Activated naive CD8-positive, alpha-beta T cell treated with anti-CD3 and anti-CD28 coated beads for 36 hours (primary cell): ENCODE data around the gene TUBA1C. TPM values are rescaled to one million over a fixed set of nuclear protein-coding genes. Genes with fewer than 3 reads are reported as not detected.

Experiments
- DNase-seq: peaks from one replicate; pipeline ENCODE4 v3.0.0; 2021
- H3K27ac Mint-ChIP-seq: one replicate; pipeline ENCODE4 v1.8.0; 2022; ENCODE audit warnings: mild to moderate bottlenecking, moderate library complexity, mixed read lengths
- H3K27me3 Mint-ChIP-seq: one replicate; pipeline ENCODE4 v1.8.0; 2022; ENCODE audit warnings: mild to moderate bottlenecking, mixed read lengths
- H3K36me3 Mint-ChIP-seq: one replicate; pipeline ENCODE4 v1.8.0; 2021; ENCODE audit warnings: mild to moderate bottlenecking, mixed read lengths
- H3K4me1 Mint-ChIP-seq: one replicate; pipeline ENCODE4 v1.8.0; 2021; ENCODE audit warnings: mixed read lengths
- H3K4me3 Mint-ChIP-seq: one replicate; pipeline ENCODE4 v1.8.0; 2022; ENCODE audit warnings: mild to moderate bottlenecking, moderate library complexity, mixed read lengths
- H3K9me3 Mint-ChIP-seq: one replicate; pipeline ENCODE4 v1.8.0; 2022; ENCODE audit warnings: mixed read lengths
- total RNA-seq, 2 experiments: library from RNA; stranded (reverse); gene quantifications; one replicate each; pipeline ENCODE4 v1.2.3, GENCODE V29; 2021

The TUBA1C gene
- total RNA-seq, 2 experiments from 2014 or later, result 315 to 343 TPM

GRCh38 chr12:49288922-49289555 lies 24.2 kb downstream of the TUBA1C start:
- DNase-seq, result no peak
- H3K36me3 Mint-ChIP-seq, result no peaks in the 10 kb centered on the region
- H3K27ac Mint-ChIP-seq, result no peak overlapping the region

GRCh38 chr12:49292729-49293055 lies 27.8 kb downstream of the TUBA1C start:
- H3K36me3 Mint-ChIP-seq, result no peaks in the 10 kb centered on the region
- DNase-seq, result no peak
- peaks cover 52% of the 10 kb centered on the region for H3K27me3 Mint-ChIP-seq
- no peaks in the 10 kb centered on the region for H3K9me3 Mint-ChIP-seq
- H3K4me1 Mint-ChIP-seq, result peaks cover 8% of the 10 kb centered on the region
- no peak overlapping the region for H3K27ac Mint-ChIP-seq
- H3K4me3 Mint-ChIP-seq, result no peak overlapping the region

More at GRCh38 chr12:49288922-49289555, 24.2 kb downstream of the TUBA1C start:
- H3K4me3 Mint-ChIP-seq, result no peak overlapping the region
- H3K27me3 Mint-ChIP-seq, result peaks cover 31% of the 10 kb centered on the region
- H3K4me1 Mint-ChIP-seq, result no peaks in the 10 kb centered on the region
- H3K9me3 Mint-ChIP-seq, result no peaks in the 10 kb centered on the region

GRCh38 chr12:49293056-49293956 lies 28.4 kb downstream of the TUBA1C start:
- Mint-ChIP-seq H3K9me3 (no peaks in the 10 kb centered on the region), H3K36me3 (no peaks in the 10 kb centered on the region), H3K4me1 (peaks cover 8% of the 10 kb centered on the region), H3K27me3 (peaks cover 52% of the 10 kb centered on the region), H3K4me3 (no peak overlapping the region), H3K27ac (no peak overlapping the region)
- no peak for DNase-seq

- Mint-ChIP-seq H3K9me3 (no peaks in the 10 kb centered on the region), H3K27me3 (peaks cover 57% of the 10 kb centered on the region), H3K4me1 (peaks cover 8% of the 10 kb centered on the region), H3K36me3 (no peaks in the 10 kb centered on the region), H3K4me3 (no peak overlapping the region), H3K27ac (no peak overlapping the region)
- DNase-seq, result no peak
These were observed 29.4 kb downstream of the TUBA1C start for GRCh38 chr12:49294086-49294803.

- H3K4me3 Mint-ChIP-seq, result no peak overlapping the region
- peaks cover 61% of the 10 kb centered on the region for H3K27me3 Mint-ChIP-seq
- no peak overlapping the region for H3K27ac Mint-ChIP-seq
- H3K9me3 Mint-ChIP-seq, result no peaks in the 10 kb centered on the region
- DNase-seq, result no peak
- no peaks in the 10 kb centered on the region for H3K36me3 Mint-ChIP-seq
- peaks cover 8% of the 10 kb centered on the region for H3K4me1 Mint-ChIP-seq
These were observed 29.9 kb downstream of the TUBA1C start for GRCh38 chr12:49294804-49295081.

GRCh38 chr12:49295082-49295936 lies 30.4 kb downstream of the TUBA1C start, which contains the start of gene PRPH:
Gene PRPH (plus strand): TSS chr12:49295147. CDS start chr12:49295201, 54 bp downstream.
- Mint-ChIP-seq H3K27me3 (peaks cover 61% of the 10 kb centered on the region), H3K36me3 (no peaks in the 10 kb centered on the region), H3K4me3 (no peak within 1 kb of the TSS), H3K9me3 (no peaks in the 10 kb centered on the region), H3K27ac (no peak within 1 kb of the TSS), H3K4me1 (peaks cover 8% of the 10 kb centered on the region)
- no peak for DNase-seq

GRCh38 chr12:49296034-49296835 lies 31.4 kb downstream of the TUBA1C start:
- peak overlapping the region; percentile 45 for H3K4me3 Mint-ChIP-seq
- H3K36me3 Mint-ChIP-seq, result no peaks in the 10 kb centered on the region

GRCh38 chr12:49296836-49297694 lies 32.2 kb downstream of the TUBA1C start:
- H3K4me1 Mint-ChIP-seq, result peaks cover 11% of the 10 kb centered on the region
- peak; percentile 40 for DNase-seq
- H3K27me3 Mint-ChIP-seq, result peaks cover 70% of the 10 kb centered on the region
- no peaks in the 10 kb centered on the region for H3K9me3 Mint-ChIP-seq
- no peaks in the 10 kb centered on the region for H3K36me3 Mint-ChIP-seq
- peak overlapping the region; percentile 45 for H3K4me3 Mint-ChIP-seq
- no peak overlapping the region for H3K27ac Mint-ChIP-seq

More at GRCh38 chr12:49296034-49296835, 31.4 kb downstream of the TUBA1C start:
- H3K4me1 Mint-ChIP-seq, result peaks cover 8% of the 10 kb centered on the region
- no peaks in the 10 kb centered on the region for H3K9me3 Mint-ChIP-seq
- H3K27me3 Mint-ChIP-seq, result peaks cover 69% of the 10 kb centered on the region
- H3K27ac Mint-ChIP-seq, result no peak overlapping the region
- peak; percentile 71 for DNase-seq

- Mint-ChIP-seq H3K27me3 (peaks cover 72% of the 10 kb centered on the region), H3K27ac (no peak overlapping the region), H3K4me3 (peak overlapping the region; percentile 30), H3K9me3 (no peaks in the 10 kb centered on the region), H3K4me1 (peaks cover 11% of the 10 kb centered on the region), H3K36me3 (no peaks in the 10 kb centered on the region)
- no peak for DNase-seq
These were observed 32.8 kb downstream of the TUBA1C start for GRCh38 chr12:49297695-49298060.

- H3K9me3 Mint-ChIP-seq, result no peaks in the 10 kb centered on the region
- H3K27ac Mint-ChIP-seq, result no peak overlapping the region
- no peak overlapping the region for H3K4me3 Mint-ChIP-seq
- no peaks in the 10 kb centered on the region for H3K36me3 Mint-ChIP-seq
- peaks cover 11% of the 10 kb centered on the region for H3K4me1 Mint-ChIP-seq
- peaks cover 77% of the 10 kb centered on the region for H3K27me3 Mint-ChIP-seq
- no peak for DNase-seq
These were observed 33.3 kb downstream of the TUBA1C start for GRCh38 chr12:49298160-49298559.

- H3K27me3 Mint-ChIP-seq, result peaks cover 55% of the 10 kb centered on the region
- H3K27ac Mint-ChIP-seq, result no peak overlapping the region
- no peak for DNase-seq
- H3K36me3 Mint-ChIP-seq, result no peaks in the 10 kb centered on the region
- H3K4me1 Mint-ChIP-seq, result peaks cover 7% of the 10 kb centered on the region
- H3K4me3 Mint-ChIP-seq, result no peak overlapping the region
- no peaks in the 10 kb centered on the region for H3K9me3 Mint-ChIP-seq
These were observed 36.9 kb downstream of the TUBA1C start for GRCh38 chr12:49301760-49302159.

- no peaks in the 10 kb centered on the region for H3K9me3 Mint-ChIP-seq
- H3K27me3 Mint-ChIP-seq, result peaks cover 52% of the 10 kb centered on the region
- no peak for DNase-seq
- peaks cover 4% of the 10 kb centered on the region for H3K4me1 Mint-ChIP-seq
- no peak overlapping the region for H3K27ac Mint-ChIP-seq
- no peaks in the 10 kb centered on the region for H3K36me3 Mint-ChIP-seq
- no peak overlapping the region for H3K4me3 Mint-ChIP-seq
These were observed 39.3 kb downstream of the TUBA1C start for GRCh38 chr12:49304161-49304560.

GRCh38 chr12:49305762-49306510 lies 41.1 kb downstream of the TUBA1C start:
- Mint-ChIP-seq H3K4me1 (peaks cover 4% of the 10 kb centered on the region), H3K36me3 (no peaks in the 10 kb centered on the region), H3K9me3 (no peaks in the 10 kb centered on the region), H3K27ac (no peak overlapping the region), H3K27me3 (peaks cover 48% of the 10 kb centered on the region), H3K4me3 (no peak overlapping the region)
- DNase-seq, result no peak
